GM19351 (cell line): ENCODE data around the gene NOTUM.
"Not testable (repeated sequence)": the region's sequence is repeated elsewhere in the genome, so short reads cannot be mapped to it uniquely, and the experiment has no call there.

Experiments
- ATAC-seq: cut with Tn5 transposase; IDR thresholded peaks from one replicate; pipeline ENCODE4 v1.9.1; 2021; ENCODE audit warnings: mild to moderate bottlenecking, moderate library complexity; ENCODE audit not compliant: unreplicated experiment

The NOTUM gene

DNA sequence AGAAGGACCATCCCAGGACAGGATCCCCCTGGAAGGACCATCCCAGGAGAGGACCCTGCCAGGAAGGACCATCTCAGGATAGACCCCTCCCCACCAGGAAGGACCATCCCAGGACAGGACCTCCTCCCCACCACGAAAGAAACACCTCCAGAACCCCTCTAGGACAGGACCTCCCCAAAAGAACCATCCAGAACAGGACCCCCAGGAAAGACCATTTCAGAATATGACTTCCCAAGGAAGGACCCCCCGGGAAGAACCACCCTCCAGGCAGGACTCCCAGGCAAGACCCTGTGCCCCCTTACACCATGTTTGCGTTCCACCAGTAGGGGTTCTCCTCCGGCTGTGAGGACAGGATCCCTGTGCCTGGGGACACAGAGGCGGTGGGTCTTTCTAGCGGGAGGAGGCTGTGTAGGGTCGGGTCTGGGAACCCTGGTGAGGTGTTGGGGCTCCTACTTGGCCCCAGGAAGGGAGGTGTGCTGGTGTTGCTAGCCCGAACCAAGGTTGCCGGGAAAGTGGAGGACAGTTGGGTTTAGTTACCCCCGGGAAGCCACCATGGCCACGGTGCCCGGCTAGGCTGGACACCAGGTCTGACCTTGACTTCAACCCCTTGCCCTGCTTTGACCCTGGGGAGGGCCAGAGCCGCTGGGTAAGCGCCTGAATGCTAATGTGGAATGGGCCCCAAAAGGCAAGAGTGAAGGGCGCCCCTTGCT, 2.2 kb downstream of the NOTUM start:
- ATAC-seq = no peak

DNA sequence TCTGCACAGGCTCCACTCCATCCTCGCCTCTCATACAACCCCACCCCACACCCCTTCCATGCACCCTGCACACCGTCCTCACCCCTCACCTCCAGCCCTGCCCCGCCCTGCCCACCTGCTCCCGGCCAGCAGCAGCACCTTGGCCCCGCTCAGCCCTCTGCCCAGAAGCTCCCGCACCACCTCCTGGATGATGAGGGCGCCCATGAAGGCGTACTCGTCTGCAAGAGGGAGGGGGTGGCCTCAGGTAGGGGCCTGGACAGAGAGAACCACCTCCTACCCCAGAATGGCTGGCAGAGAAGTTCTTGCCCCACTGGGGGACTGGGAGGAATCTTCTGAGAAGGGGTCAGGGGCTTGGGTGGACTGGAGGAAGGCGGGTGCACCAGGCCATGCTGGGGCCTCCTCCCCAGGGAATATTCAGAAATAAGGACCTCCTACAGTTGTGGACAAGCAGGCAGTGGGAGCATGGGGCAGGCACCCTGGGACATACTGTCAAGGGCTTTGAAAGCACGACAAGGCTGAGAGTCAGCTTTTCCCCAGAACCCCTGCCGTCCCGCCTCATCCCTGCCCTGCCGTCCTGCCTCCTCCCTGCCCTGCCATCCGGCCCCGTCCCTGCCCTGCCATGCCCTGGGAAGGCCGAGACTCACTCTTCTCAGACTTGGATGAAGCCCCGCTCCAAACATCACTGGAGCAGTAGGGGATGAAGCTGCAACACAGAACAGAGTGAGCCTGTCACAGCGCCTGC, 3.1 kb downstream of the NOTUM start:
- ATAC-seq = no peak

DNA sequence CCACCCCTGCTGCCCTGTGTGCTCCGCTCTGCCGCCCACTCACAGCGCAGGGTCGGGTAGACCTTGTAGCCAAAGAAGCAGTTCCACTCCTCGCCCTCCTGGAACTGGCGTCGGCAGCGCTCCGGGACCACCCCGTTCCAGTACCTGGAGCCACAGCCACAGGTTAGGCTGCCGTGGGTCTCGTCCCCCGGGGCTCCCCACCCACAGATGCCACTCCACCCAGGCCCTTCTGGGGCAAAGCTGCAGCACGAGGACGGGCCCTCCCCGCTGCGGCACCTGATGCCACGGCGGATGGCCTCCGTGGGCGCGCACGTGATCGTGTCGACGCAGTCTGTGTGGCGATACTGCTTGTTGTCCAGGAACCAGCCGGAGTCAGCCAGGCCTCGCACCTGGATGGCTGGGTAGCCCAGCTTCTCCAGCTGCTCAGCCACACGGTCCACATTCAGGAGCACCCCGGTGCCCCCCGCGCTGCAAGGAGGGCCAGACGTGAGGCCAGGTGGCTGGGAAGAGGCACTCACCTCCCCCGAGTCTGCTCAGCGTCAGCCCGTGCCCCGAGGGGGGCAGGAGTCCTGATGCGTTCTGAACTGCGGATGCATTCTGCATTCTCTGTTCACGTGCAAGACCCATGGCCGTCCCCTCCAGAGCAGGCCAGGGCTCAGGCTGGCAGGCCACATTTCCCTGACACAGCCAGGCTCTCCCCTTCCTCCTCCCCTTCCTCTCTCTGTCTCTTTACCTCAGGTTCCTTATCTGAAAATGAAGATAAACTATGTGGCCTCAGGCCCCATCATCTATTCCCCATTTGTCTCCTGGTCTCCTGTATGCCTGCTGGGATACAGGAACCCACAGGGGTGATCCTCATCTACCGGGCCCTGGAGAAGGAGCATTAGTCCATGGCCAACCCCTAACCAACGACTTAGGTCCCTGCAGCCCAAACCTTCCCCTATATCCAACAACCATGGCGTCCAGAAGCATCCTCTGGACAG, 4.1 kb downstream of the NOTUM start:
- no peak for ATAC-seq

DNA sequence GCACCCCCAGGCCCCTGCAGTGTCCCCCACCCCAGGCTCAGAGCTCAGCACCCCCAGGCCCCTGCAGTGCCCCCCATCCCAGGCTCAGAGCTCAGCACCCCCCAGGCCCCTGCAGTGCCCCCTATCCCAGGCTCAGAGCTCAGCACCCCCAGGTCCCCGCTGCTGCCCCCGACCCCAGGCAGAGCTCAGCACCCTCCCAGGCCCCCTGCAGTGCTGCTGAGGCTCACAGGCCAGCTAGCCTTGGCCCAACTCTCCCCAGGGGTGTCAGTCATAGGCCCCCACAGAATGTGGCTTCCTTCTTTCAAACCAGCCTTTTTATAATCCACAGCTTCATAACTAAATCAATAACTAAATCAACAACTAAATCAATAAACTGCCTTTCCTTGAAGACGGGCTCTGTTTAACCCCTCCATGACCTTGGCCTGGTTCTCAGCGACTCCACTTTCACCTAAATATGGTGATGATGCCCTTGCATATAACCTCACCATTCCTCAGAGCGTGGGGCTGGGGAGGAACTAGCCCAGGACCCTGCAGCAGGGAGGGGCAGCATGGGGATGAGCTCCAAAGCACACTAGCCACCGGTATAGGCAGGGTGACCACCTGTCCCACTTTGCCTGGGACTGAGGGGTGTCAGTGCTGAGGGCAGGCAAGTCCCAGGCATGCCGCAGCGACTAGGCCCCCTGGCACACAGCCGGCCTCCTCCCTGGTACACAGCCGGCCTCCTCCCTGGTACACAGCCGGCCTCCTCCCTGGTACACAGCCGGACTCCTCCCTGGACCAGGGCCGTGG, 5.0 kb downstream of the NOTUM start:
- no peak for ATAC-seq

DNA sequence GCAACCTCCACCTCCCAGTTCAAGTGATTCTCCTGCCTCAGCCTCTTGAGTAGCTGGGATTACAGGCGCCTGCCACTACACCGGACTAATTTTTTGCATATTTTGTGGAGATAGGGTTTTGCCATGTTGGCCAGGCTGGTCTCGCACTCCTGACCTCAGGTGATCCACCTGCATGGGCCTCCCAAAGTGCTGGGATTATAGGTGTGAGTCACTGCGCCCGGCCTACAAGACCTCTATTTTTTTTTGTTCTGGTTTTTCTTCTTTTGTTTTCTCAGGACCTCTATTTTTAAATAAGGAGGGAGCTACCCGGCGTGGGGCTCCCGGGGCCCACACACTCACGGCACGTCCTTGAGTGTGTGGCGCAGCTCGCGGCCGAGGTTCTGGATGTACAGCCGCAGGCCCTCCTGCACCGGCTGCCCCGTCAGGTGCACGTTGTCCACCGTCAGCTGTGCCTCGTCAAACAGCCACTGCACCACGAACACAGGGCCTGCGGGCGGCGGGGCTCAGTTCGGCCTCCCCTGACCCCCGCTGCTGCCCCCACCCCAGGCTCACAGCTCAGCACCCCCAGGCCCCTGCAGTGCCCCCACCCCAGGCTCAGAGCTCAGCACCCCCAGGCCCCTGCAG, 5.8 kb downstream of the NOTUM start:
- ATAC-seq = no peak

DNA sequence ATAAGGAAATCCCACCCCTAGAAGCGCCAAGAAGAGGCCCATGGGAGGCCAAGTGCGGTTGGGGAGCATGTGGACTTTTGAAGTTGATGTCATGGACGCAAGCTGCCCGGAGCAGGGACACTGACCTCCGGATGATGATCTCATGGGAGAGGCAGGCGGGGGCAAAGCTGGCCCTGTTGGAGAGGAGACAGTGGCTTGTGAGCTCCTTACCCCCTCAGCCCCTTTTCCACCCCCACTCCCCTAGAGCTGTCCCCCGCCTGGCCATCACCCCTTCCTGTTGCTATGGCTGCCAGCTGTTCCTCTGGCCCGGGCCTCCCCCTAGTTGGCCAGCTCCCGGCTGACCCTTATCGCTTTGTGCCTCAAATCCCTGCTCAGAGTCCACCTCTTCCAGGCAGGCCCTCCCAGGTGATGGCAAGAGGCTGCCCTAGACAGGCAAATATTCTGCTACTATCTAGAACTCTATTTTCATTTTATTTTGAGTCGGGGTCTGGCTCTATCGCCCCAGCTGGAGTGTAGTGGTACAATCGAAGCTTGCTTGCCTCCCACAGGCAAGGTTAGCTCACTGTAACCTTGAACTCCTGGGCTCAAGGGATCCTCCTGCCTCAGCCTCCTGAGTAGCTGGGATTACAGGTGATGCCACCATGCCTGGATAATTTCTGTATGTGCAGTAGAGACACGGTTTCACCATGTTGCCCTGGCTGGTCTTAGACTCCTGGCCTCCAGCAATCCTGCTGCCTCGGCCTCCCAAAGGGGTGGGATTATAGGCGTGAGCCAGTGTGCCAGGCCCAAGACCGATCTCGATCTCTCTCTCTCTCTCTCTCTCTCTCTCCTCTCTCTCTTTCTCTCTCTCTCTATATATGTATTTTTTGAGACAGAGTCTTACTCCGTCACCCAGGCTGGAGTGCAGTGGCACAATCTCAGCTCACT, 6.6 kb downstream of the NOTUM start:
- no peak for ATAC-seq

DNA sequence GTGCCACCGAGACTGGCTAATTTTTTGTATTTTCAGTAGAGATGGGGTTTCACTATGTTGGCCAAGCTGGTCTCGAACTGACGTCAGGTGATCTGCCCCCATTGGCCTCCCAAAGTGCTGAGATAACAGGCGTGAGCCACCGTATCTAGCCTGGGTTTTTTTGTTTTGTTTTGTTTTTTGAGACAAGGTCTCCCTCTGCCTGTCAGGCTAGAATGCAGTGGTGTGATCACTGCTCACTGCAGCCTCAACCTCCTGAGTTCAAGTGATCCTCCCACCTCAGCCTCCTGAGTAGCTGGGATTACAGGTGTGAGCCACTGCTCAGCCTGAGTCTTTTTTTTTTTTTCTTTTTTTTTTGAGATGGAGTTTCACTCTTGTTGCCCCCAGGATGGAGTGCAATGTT, 7.5 kb downstream of the NOTUM start:
- ATAC-seq = not testable (repeated sequence)

DNA sequence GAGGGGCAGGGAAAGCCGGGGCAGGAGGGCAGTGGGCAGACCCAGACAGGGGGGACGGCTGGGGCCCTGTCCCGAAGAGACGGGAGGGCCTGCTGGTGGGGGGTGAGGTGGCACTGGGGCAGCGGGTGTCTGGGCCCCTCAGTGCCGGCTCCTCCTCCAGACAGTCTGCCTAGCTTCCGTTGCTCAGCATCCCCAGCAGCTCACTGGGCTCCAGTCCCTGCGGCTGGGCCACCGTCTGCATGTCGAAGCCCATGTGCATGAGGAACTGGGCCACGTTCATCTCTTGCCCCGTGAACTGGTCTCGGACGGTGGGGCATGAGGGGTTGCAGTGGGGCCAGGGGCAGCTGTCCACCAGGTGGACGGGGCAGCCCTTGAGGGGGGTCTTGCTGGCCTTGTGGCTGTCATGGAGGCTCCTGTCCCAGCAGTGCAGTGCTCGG, 8.2 kb downstream of the NOTUM start:
- no peak for ATAC-seq

DNA sequence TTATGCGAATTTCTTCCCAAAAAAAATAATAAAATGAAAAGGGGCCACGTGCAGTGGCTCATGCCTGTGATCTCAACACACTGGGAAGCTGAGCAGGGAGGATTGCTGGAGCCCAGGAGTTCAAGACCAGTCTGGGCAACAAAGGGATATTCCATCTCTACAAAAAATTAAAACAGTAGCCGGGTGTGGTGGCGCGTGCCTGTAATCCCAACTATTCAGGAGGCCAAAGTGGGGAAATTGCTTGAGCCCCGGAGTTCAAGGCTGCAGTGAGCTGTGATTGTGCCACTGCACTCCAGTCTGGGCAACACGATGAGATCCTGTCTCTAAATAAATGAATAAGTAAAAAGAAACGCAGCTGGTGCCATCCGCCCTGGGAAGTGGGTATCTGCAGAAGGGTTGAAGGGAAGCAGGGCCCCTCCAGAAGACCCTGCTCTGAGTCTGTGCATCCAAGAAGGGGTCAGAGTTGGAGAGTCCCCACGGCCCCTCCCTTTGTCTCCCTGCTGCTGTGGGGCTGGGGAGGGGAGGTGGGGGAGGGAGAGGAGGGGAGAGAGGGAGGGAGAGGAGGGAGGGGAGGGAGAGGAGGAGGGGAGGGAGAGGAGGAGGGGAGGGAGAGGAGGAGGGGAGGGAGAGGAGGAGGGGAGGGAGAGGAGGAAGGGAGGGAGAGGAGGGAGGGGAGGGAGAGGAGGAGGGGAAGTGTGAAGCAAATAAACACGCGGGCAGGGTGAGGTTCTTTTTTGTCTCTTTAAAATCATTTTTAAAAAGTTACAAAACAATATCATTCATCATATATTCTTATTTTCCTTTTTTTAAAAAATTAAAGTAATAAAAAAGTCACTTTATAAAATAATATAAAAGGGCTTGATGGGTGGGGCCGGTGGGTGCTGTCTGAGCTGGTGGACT, 9.0 kb downstream of the NOTUM start:
- ATAC-seq = no peak

DNA sequence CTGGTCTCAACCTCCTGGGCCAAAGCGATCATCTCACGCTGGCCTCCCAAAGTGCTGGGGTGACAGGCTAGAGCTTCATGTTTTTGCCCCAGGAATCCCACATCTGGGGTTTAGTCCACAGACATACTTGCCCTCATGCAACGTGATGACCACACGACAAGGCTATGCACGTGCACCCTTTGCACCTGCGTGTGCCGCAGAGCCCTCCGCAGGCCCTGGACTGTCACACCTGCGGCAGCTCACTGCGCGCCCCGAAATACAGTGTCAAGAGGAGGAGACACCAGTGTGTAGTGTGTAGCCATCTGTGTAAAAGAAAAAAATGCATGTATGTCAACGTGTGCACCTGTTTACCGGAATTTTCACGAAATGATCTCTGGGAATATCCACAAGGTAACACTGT, 10.5 kb downstream of the NOTUM start:
- no peak for ATAC-seq

DNA sequence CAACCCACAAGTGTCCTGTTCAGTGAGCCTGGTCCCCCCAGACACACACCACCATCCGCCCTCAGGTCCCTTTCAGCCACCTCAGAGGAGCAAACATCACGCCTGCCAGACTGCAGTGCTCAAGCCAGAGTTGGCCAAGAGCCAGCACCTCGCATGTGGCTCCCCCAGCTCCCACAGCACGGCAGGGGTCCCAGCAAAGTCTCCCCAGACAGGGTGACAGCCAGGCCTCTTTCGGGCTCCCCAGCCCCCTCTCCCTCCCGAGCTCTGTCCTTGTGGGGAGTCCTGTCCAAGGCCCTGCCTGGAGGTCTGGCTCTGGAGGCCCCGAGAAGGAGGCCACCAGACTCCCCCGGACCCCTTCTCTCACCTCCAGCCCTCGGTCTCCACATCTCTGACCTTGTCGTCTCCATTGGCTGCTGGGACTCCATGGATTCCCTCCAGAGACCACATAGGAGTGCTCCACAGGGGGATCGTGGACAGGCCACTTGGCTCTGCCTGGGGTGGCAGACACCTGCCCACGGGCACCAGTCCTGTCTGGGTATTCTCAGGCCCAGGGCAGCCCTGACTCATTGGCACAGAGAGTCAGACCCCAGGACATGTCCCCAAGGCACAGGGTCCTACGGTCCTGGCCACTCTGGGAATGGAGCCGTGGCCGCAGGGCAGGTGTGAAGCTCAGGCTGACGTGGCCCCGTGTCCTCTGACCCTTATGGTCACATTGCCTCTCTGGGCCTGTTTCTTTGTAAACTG, 12.2 kb downstream of the NOTUM start:
- ATAC-seq = no peak

DNA sequence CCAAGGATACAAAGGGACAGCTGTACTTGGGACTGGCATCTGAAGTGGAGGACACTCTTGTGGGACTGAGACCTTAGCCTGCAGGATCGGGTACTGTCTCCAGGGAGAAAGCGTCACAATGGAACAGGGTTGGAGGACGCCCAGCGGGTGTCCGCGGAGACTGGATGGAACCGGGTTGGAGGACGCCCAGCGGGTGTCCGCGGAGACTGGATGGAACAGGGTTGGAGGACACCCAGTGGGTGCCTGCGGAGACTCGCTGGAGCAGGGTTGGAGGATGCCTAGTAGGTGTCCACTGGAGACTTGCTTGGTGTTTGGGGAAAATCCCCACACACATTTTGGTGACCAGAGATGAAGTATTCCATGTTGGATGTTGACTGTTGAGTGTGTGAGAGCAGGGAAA, 13.8 kb downstream of the NOTUM start, which contains the start of gene MYADML2:
TSS of gene MYADML2 (minus strand) at position 45 of the 400 bp plus-strand sequence. CDS start 5,492 bp downstream, outside the sequence.
- ATAC-seq = no peak

DNA sequence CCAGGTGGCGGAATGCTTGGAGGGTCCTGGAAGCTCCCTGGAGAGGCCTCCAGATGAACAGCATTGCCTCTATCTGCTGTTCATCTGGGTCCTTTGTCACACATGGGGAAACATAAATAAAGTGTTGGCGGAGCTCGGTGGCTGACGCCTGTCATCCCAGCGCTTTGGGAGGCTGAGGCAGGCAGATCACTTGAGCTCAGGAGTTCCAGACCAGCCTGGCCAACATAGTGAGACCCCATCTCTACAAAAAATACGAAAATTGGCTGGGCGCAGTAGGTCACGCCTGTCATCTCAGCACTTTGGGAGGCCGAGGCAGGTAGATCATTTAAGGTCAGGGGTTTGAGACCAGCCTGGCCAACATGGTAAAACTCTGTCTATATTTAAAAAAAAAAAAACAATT, 16.1 kb downstream of the NOTUM start:
- ATAC-seq = no peak

DNA sequence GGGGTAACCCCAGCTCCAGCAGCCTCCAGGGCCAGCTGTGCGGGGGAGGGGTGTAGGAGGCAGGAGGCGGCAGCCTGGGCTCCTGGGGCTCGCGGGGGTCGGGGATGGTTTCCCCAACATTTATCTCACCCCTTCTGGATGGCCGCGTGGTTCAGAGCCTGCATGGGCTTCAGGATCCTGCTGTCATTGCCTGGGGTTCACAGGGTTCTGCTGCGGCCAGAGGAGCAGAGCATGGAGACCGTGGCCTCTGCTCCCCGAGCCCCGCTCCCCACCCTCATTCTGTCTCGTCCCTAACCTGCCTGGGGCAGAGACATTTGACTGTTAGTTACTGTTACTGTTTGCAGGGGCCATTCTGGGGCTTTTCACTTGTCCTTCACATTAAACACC, 18.8 kb downstream of the NOTUM start:
- ATAC-seq = no peak

DNA sequence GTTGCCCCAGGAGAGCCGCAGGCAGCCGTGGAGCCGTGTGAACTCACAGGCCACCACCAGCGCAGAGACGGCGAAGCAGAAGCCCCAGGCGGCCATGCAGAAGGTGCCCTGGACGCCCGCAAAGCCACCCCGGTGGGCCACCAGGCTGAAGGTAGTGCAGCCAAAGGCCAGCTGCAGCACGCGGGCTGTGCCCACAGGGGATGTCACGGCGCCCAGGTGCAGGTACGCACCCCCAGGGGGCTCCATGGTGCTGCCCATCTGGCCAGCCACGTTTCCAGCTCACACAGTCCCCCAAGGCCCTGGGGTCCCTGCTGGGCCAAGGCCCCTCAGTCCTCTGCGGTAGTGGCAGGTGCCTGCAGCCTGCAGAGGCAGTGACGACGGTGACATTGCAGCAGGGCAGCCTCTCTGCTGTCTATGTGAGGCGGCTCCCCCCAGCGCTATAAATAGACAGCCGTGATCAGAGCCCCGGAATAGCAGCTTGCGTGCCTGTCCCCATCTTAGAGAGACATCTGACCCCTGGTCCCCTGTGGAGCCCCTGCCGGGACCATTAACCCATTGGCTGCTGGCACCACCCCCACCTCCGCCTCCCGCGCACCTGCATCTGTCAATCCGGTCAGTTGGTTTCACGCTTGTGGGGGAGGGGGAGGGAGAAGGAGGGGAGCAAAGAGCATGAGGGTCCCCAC, 19.4 kb downstream of the NOTUM start:
- ATAC-seq = no peak
